HEK293 (cell line): ENCODE data around the gene NEAT1.

Experiments used
- FEZF1 ChIP-seq: fragments of 450-650 bp; formaldehyde crosslinking; IDR thresholded peaks from 2 replicates; pipeline ENCODE4 v1.5.1; 2016; ENCODE audit warnings: missing biosample characterization, missing genetic modification characterization
- MEIS1 ChIP-seq: sonication (generic); formaldehyde crosslinking; IDR thresholded peaks from 2 replicates; pipeline ENCODE4 v1.8.1; 2022; ENCODE audit warnings: missing genetic modification reagents, mild to moderate bottlenecking, borderline replicate concordance
- PBX3 ChIP-seq: sonication (generic); formaldehyde crosslinking; IDR thresholded peaks from 2 replicates; pipeline ENCODE4 v1.8.1; 2022; ENCODE audit warnings: mild to moderate bottlenecking, moderate library complexity, missing genetic modification reagents
- PRDM6 ChIP-seq: fragments of 450-650 bp; formaldehyde crosslinking; IDR thresholded peaks from 2 replicates; pipeline ENCODE4 v1.5.1; 2017; ENCODE audit warnings: missing biosample characterization, missing genetic modification characterization
- REST ChIP-seq: fragments of 450-650 bp; formaldehyde crosslinking; IDR thresholded peaks from 2 replicates; pipeline ENCODE4 v1.5.1; 2016; ENCODE audit warnings: missing biosample characterization, missing genetic modification characterization
- SP3 ChIP-seq: fragments of 450-650 bp; formaldehyde crosslinking; IDR thresholded peaks from 2 replicates; pipeline ENCODE4 v1.5.1; 2016; ENCODE audit warnings: missing biosample characterization, missing genetic modification characterization
- TSHZ1 ChIP-seq: fragments of 450-650 bp; formaldehyde crosslinking; IDR thresholded peaks from 2 replicates; pipeline ENCODE4 v1.5.1; 2016; ENCODE audit warnings: missing biosample characterization, missing genetic modification characterization, borderline replicate concordance
- ZBTB21 ChIP-seq: fragments of 450-650 bp; formaldehyde crosslinking; IDR thresholded peaks from 2 replicates; pipeline ENCODE4 v1.5.1; 2017; ENCODE audit warnings: missing biosample characterization, missing genetic modification characterization
- ZBTB8A ChIP-seq: fragments of 450-650 bp; formaldehyde crosslinking; IDR thresholded peaks from 2 replicates; pipeline ENCODE4 v1.5.1; 2016; ENCODE audit warnings: missing biosample characterization, missing genetic modification characterization
- ZNF133 ChIP-seq: fragments of 450-650 bp; formaldehyde crosslinking; IDR thresholded peaks from 2 replicates; pipeline ENCODE4 v1.5.1; 2016; ENCODE audit warnings: missing biosample characterization, missing genetic modification characterization
- ZNF138 ChIP-seq: fragments of 450-650 bp; formaldehyde crosslinking; IDR thresholded peaks from 2 replicates; pipeline ENCODE4 v1.5.1; 2016; ENCODE audit warnings: missing biosample characterization, missing genetic modification characterization, borderline replicate concordance
- ZNF2 ChIP-seq: fragments of 450-650 bp; formaldehyde crosslinking; IDR thresholded peaks from 2 replicates; pipeline ENCODE4 v1.5.1; 2016; ENCODE audit warnings: missing biosample characterization, missing genetic modification characterization
- ZNF266 ChIP-seq: fragments of 450-650 bp; formaldehyde crosslinking; IDR thresholded peaks from 2 replicates; pipeline ENCODE4 v1.5.1; 2016; ENCODE audit warnings: missing biosample characterization, missing genetic modification characterization, low read depth
- ZNF391 ChIP-seq: fragments of 450-650 bp; formaldehyde crosslinking; IDR thresholded peaks from 2 replicates; pipeline ENCODE4 v1.5.1; 2016; ENCODE audit warnings: low read depth, missing biosample characterization, missing genetic modification characterization, borderline replicate concordance
- ZNF518A ChIP-seq: fragments of 450-650 bp; formaldehyde crosslinking; conservative IDR thresholded peaks from 2 replicates; pipeline ENCODE4 v1.5.1; 2016; ENCODE audit warnings: low read depth, missing biosample characterization, missing genetic modification characterization
- ZNF561 ChIP-seq: fragments of 450-650 bp; IDR thresholded peaks from 2 replicates; pipeline ENCODE4 v1.5.1; 2018; ENCODE audit warnings: missing biosample characterization, missing genetic modification characterization, borderline replicate concordance
- ZNF610 ChIP-seq: fragments of 450-650 bp; formaldehyde crosslinking; IDR thresholded peaks from 2 replicates; pipeline ENCODE4 v1.5.1; 2016; ENCODE audit warnings: missing biosample characterization, missing genetic modification characterization, borderline replicate concordance
- ZNF629 ChIP-seq: fragments of 450-650 bp; formaldehyde crosslinking; IDR thresholded peaks from 2 replicates; pipeline ENCODE4 v1.5.1; 2017; ENCODE audit warnings: missing biosample characterization, missing genetic modification characterization
- ZNF654 ChIP-seq: fragments of 450-650 bp; formaldehyde crosslinking; IDR thresholded peaks from 2 replicates; pipeline ENCODE4 v1.5.1; 2016; ENCODE audit warnings: low read depth, missing biosample characterization, missing genetic modification characterization
- ZNF660 ChIP-seq: fragments of 450-650 bp; IDR thresholded peaks from 2 replicates; pipeline ENCODE4 v1.5.1; 2018; ENCODE audit warnings: missing biosample characterization, mild to moderate bottlenecking, missing genetic modification characterization
- ZNF692 ChIP-seq: fragments of 450-650 bp; formaldehyde crosslinking; IDR thresholded peaks from 2 replicates; pipeline ENCODE4 v1.5.1; 2016; ENCODE audit warnings: missing biosample characterization, missing genetic modification characterization
- ZNF707 ChIP-seq: fragments of 450-650 bp; formaldehyde crosslinking; IDR thresholded peaks from 2 replicates; pipeline ENCODE4 v1.5.1; 2016; ENCODE audit warnings: missing biosample characterization, missing genetic modification characterization

The NEAT1 gene

GRCh38 chr11:65420979-65421793, 1.4 kb upstream of the NEAT1 start (continued):
- TF ChIP-seq TSHZ1 (peak; percentile 90), ZNF561 (tag by site-specific recombination) (no peak), ZNF2 (tag by site-specific recombination) (no peak), ZNF707 (tag by site-specific recombination) (no peak), ZNF660 (tag by site-specific recombination) (peak; percentile 67; the same call in 1 of the 2 replicates), ZNF138 (tag by site-specific recombination) (no peak), ZNF133 (tag by site-specific recombination) (no peak), ZNF610 (no peak), ZNF654 (tag by site-specific recombination) (no peak), ZNF629 (peak; percentile 76), ZNF518A (tag by site-specific recombination) (no peak), SP3 (tag by site-specific recombination) (peak; percentile 57; the same call in 1 of the 2 replicates), ZNF391 (tag by site-specific recombination) (no peak; the same call in 1 of the 2 replicates), PBX3 (no peak), ZNF266 (tag by site-specific recombination) (no peak), REST (tag by site-specific recombination) (no peak), ZBTB8A (tag by site-specific recombination) (peak; percentile 92), ZNF692 (tag by site-specific recombination) (peak; percentile 53), MEIS1 (CRISPR knock-in tag) (no peak), ZBTB21 (peak; percentile 56; the same call in 1 of the 2 replicates), PRDM6 (tag by site-specific recombination) (0 out of 2 replicates have a peak, but pooled peaks have one; percentile 19), FEZF1 (tag by site-specific recombination) (peak; percentile 53; the same call in 1 of the 2 replicates)
